ENCODE data around the gene PHF21A.
"Not testable (repeated sequence)": the region's sequence is repeated elsewhere in the genome, so short reads cannot be mapped to it uniquely, and the experiment has no call there.

Gene PHF21A

DNA sequence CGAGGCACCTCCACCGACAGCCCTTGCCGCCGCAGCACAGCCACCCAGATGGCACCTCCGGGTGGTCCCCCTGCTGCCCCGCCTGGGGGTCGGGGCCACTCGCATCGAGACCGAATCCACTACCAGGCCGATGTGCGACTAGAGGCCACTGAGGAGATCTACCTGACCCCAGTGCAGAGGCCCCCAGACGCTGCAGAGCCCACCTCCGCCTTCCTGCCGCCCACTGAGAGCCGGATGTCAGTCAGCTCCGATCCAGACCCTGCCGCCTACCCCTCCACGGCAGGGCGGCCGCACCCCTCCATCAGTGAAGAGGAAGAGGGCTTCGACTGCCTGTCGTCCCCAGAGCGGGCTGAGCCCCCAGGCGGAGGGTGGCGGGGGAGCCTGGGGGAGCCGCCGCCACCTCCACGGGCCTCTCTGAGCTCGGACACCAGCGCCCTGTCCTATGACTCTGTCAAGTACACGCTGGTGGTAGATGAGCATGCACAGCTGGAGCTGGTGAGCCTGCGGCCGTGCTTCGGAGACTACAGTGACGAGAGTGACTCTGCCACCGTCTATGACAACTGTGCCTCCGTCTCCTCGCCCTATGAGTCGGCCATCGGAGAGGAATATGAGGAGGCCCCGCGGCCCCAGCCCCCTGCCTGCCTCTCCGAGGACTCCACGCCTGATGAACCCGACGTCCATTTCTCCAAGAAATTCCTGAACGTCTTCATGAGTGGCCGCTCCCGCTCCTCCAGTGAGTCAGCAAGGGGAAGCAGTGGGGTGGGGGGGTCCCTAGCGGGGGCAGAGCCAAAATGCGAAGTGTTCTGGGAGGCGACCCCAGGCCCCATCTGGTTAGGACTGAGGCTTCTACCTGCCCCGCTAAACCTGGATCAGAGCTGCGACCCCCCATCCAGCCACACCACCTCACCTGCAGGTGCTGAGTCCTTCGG lies 218.5 kb downstream of the PHF21A start:
- no peak for DNase-seq

DNA sequence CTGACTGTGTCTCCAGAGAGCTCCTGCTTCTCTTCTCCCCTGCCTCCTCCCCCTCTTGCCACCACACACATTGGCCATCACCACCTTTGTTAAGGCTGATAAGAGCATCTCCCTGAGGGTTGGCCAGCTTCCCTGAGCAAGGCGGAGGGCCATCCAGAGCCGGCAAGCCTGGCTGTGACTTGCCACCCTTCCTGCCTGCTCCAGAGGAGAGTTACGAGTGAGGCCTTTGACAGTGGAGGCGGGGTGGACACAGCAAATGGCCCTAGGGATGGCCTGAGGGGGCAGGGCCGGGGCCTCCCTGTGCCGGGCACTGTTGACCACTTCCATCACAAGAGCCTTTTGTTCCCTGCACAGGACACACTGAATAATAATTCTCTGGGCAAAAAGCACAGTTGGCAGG lies 219.6 kb downstream of the PHF21A start:
- no peak for DNase-seq

DNA sequence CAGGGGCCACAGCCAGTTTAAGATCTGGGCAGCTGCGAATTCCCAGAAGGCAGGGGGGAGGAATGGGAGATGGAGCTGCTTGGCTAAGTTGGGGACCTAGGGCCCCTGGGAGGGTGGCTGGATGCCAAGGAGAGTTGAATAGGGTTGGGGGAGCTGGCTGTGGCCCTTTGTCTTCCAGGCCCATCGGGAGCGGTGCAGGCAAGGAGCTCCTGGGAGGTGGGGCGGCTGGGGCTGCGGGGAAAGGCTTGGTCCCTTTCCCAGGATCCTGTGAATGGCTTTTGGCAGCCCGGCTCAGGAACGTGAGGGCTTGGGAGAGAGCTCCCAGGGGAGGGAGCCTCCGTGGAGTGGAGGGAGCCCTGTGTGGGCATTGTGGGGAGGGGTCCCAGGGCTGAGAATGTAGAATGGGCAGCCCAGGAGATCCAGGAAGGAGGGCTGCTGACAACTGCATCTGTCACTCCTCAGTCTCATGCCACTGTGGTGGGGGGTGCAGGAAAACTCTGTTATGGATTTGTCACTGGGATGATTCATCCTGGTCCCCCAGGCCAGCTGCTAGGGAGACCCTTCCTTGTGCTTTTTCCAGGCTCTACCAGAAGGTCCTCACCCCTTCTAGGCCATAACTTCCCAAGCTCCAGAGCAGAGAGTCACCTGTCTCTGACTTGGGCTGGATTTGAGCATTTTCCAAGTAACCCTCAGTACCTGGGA lies 220.2 kb downstream of the PHF21A start:
- DNase-seq, result no peak

DNA sequence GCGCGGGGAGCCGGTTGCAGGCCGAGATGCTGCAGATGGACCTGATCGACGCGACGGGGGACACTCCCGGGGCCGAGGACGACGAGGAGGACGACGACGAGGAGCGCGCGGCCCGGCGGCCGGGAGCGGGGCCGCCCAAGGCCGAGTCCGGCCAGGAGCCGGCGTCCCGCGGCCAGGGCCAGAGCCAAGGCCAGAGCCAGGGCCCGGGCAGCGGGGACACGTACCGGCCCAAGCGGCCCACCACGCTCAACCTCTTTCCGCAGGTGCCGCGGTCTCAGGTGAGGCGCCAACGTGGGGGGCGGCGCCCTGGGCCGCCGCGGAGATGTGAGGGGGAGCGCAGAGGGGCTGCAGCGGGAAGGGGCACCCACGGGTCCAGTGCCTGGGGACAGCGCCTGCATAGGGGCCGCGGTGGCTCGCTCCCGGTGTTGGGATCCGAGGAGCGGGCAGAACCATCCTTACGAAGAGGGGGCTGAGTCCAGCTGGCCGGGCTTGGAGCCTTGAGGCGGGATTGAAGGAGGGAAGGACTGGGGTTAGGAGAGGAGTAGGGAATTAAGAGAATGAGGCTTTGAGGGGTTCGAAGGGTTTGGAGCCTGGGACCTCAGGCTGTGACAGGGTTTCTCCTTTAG lies 221.0 kb downstream of the PHF21A start:
- DNase-seq, result not testable (repeated sequence)

DNA sequence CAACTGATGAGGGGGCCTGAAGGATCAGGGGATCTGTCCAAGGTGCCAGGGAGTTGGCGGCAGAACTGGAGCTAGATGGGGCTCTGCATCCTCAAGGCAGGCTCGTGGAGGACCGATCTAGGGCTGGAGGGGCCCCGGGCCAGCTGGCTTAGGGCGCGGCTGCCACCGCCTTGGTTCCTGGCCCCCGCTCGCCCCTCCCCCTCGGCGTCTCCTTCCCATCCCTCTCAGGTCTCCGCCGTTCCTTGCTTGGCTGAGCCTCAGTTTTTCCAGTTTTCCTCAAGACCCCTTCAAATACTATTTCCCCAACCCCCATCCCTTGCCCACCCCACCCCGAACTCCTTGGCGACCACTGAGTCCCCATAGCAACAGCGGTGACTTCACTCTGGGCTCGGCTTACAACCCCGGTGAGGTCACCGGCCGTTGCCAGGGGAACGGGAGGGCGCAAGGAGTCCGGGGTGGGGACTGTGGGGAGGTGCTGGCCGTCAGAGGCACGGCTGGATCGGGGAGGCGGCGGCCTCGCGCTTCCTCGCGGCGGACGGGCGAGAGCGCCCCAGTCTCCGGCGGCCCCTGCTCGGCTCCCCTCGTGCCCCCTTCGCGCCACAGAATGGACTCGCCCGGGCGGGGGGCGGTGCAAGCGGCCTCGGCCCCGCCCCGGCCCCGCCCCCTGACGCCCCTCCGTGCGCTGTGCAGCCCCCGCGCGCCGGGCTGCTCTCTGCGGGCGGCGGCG lies 221.6 kb downstream of the PHF21A start:
- peak; percentile 86 for DNase-seq

DNA sequence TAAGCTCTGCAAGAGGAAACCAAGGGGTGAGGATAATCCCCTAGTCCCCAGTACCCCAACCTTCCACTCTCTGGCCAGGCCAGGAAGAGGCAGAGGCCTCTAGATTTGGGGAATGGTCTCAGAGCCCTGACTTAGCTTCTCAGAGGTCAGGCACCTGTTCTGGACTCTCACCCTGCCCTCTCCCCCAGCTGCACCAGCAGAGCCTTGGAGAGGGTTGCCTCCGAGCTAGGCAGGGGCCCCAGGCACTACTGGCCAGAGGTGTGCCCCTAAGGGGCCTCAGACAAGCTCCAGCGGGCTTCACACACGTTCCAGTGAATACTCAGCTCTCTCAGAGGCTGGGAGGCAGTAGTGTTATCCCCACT lies 222.2 kb downstream of the PHF21A start:
- DNase-seq, result no peak

GRCh38 chr11:45897556-45897955 lies 223.7 kb downstream of the PHF21A start:
- no peak for DNase-seq

DNA sequence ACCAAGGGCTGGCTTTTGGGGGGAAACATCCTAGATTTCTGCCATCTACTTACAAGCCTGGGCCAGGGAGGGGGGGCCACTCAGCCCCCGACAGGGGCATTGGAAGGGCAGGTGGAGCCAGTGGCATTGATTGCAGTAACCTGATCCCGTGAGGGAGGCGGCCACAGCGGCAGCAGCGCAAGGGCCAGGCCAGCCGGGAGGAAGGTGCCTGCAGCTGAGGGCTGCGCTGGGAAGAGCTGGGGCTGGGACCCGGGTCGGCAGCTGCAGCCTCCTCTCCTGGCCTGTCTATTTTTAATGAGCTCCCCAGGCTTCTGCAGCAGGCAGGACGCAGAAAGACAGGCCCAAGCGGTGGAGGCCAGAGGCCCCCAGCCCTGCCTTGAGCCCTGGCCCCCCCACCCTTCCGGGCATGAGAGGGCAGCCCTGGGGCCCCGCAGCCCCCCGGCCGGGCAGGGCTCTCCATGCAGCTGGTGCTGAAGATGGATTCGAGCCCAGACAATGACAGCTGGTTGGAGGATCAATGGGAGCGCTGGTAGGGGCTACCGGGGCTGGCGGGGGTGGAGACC lies 224.8 kb downstream of the PHF21A start:
- no peak for DNase-seq

DNA sequence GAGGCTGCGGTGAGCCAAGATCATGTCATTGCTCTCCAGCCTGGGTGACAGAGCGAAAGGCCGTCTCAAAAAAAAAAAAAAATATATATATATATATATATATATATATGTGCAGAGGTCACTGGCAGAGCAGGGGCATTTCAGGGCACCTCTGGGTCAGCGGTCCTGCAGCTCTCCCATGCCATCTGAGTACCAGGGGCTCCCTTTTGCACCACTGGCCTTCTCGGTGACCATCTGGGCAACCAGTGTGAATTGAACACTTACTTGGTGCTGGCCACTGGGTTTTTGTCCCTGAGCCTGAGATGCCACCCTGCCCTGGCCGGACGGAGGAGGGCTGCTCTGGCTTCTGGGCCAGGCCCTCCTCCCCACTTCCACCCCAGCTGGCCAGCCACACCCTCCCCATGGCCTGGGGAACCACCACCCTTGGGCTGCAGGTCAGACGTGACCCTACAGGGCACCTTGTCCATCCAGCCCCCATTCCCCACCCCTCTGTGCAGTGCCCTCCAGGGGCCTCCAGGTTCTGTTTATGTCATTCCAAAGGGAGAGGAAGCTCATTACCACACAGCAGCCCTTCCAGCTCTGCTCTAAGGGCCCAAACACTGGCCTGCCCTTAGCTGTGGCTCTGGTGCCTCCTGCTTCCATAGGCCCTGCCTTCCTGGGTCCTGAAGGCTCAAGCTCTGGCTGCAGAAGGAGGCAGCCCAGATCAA lies 225.5 kb downstream of the PHF21A start:
- DNase-seq, result no peak

DNA sequence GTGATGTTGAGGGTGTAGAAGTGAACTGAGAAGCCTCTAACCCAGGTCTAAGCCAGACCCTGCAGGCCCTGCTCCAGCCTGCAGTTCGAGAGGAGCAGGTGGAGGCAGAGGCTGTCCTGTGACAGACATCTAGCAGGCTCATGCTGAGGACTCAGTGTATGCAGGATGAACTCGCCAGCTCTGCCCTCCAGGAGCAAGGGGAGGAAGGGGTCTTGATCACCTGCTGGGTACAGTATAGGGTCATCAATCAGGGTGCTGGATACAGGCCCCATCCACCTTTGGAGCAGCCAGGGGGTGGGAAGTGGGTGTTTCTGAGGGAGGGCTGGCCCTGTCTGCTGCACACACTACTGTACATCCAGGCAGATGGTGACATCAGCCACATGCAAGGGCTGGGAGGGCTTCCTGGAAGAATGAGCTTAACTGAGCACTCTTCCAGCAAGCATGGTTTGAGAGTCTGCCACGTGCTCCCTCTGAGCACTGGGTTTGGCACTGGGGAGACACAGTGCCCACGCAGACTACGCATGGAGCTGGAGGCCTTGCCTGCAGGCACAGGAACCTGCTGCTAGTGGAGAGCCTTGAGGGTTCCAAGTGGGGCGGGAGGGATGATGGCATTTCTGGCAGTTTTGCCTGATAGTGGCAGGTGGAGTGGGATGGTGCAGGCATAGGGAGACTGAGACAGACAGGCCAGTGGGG lies 226.6 kb downstream of the PHF21A start:
- no peak for DNase-seq

GRCh38 chr11:45892856-45893255 lies 228.4 kb downstream of the PHF21A start:
- no peak for DNase-seq

GRCh38 chr11:45890886-45891550 lies 230.2 kb downstream of the PHF21A start:
- no peak for DNase-seq

DNA sequence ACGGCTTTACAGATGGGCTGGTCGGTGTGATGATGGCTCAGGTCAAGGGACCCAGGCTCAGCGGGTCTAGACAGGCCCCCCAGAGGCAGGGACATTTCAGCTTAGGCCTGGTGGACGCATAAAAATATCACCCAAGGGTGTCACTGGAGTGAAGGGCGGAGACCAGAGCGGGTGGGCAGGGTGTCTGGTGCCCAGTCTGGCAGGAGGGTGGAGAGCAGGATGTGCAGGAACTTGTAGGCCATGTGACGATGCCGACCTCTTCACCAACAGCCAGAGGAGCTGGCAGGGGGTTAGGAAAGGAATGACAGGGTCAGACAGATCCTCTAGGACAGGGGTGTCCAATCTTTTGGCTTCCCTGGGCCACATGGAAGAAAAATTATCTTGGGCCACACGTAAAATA lies 231.3 kb downstream of the PHF21A start:
- no peak for DNase-seq

DNA sequence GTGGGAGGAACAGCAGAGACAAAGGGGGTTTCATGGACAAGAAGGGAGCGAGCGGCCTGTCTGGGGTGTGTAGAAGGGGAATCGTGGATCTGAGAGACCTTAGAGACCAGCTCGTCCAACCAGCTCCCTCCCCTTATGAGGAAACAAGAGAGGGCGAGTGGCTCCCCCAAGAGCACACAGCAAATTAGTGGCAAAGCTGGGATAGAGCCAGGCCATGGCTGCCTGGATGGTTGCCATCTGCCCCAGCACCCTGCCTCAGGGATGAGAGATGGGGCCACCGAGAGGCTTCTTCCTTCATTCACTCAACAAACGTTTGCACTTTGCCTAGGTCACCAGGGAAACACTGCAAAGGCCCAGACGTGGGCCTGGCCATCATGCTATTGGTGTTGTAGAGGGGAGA lies 231.7 kb downstream of the PHF21A start:
- no peak for DNase-seq

DNA sequence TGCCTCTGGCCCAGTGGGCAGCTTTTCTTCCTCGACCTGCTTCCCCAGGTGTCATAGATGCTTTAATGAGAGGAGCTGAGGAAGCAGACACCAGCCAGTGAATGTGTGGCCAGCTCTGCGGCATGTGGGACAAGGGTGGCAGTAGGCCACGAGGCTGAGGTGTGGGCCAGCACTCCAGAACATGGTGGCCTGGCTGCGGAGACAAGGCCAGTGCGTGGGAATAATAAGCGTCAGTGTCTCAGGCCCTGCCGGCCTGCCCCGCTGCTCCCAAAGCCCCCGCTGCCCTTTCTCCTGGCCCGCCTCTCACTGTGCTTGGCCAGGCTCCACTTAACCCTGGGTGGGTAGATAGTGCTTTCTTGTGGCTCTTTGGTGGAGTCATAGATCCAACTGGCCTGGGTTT lies 233.7 kb downstream of the PHF21A start:
- DNase-seq, result no peak

- DNase-seq, result no peak
Observed at GRCh38 chr11:45886816-45887520, 234.3 kb downstream of the PHF21A start.

DNA sequence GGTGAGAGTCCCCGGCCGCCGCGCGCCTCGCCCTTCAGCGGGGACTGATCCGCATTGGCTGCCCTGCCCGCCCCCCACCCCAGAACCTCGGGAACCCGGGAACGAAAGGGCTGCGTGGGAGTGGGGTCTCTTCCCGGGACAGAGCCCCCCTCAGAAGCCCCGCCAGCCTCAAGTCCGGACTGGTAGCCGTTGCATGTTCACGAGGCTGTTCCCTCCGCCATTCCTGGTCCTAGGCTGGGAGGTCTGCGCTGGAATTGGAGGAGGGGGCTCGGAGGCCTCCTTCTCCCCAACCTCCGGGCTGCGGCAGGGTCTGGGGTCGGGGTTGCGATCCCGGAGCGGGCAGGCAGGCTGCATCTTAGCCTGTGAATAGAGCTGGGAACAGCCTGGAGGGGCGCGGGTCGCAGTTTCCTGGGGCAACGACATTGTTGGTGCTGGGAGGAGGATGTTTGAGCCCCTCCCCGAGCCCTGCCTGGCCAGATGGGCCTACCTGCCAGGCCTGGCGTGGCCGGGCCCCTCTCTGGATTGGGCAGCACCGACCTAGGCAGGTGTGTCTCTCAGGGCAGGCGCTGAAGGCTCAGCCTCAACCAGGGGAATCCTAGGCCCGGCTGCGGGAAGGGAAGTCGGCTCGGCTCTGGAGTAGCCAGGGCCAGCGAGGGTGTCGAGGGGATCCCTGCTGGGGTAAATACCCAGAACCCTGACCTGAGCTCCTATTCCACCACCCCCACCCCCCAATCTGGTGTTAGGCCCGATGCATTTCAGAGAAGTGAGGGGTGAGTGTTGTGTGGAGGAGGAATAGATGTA lies 235.1 kb downstream of the PHF21A start:
- DNase-seq, result no peak

GRCh38 chr11:45885274-45885920 lies 235.9 kb downstream of the PHF21A start, which contains the start of gene MAPK8IP1:
Gene MAPK8IP1, plus strand, starts transcription at chr11:45885651. Its CDS starts 170 bp downstream, at chr11:45885821.
- peak; percentile 23 for DNase-seq

Measured in fibroblast of skin of abdomen (primary cell).